ENCODE results near the gene FBXW7.
"Not testable (repeated sequence)": the region's sequence is repeated elsewhere in the genome, so short reads cannot be mapped to it uniquely, and the experiment has no call there.

Gene FBXW7, protein sequence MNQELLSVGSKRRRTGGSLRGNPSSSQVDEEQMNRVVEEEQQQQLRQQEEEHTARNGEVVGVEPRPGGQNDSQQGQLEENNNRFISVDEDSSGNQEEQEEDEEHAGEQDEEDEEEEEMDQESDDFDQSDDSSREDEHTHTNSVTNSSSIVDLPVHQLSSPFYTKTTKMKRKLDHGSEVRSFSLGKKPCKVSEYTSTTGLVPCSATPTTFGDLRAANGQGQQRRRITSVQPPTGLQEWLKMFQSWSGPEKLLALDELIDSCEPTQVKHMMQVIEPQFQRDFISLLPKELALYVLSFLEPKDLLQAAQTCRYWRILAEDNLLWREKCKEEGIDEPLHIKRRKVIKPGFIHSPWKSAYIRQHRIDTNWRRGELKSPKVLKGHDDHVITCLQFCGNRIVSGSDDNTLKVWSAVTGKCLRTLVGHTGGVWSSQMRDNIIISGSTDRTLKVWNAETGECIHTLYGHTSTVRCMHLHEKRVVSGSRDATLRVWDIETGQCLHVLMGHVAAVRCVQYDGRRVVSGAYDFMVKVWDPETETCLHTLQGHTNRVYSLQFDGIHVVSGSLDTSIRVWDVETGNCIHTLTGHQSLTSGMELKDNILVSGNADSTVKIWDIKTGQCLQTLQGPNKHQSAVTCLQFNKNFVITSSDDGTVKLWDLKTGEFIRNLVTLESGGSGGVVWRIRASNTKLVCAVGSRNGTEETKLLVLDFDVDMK

DNA sequence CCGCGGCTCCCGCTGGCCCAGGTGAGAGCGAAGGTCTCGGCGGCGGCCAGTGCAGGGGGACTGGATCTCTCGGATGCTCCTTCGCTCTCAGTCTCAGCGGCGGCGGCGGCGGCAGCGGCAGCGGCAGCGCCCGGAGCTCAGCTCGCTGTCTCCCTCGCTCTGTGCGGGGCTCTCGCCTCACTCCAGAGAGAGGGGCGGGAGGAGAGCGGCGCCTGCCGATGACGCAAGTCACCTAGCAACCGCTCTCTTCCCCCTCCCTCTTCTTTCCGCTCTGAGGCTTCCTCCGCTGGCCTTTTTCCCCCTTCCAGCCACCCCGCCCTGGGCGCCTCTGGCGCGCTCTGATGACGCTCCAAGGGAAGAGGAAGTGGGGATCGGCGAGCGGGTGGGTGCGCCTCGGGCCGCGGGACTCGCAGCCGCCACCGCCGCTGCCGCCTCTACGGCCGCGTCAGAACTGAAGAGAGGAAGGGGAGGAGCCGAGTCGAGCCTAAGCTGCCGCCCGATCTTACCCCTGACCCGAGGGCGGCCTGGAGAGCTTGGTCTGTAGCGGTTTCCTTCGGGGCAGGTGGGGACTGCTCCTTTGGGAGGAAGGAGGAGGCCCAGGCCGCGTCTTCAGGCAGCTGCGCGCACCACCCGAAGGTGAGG, at the start of gene FBXW7:
TSS of gene FBXW7 (minus strand) at position 190 of the 642 bp plus-strand sequence. CDS start 124,289 bp downstream, outside the sequence.
- peak; percentile 97 for DNase-seq

DNA sequence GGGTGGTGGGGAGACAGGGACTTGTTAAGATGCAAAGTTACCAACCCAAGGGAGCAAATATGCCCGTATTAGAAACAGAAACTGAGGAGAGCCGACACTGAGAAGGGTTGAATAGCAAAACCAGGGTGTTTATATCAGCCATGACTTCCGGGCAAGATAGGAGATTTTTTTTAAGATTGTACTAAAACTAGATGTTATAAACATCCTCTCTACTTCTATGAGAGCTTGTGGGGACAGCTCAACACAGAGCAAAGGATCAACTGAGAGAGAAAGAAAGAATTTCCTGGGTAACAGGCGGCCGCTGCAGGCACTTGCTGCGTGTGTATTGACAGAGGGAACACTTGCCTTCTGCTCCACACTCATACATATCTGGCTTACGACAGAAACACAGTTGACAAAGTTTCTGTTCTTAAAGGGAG, 49.1 kb upstream of the FBXW7 start:
- DNase-seq: no peak

DNA sequence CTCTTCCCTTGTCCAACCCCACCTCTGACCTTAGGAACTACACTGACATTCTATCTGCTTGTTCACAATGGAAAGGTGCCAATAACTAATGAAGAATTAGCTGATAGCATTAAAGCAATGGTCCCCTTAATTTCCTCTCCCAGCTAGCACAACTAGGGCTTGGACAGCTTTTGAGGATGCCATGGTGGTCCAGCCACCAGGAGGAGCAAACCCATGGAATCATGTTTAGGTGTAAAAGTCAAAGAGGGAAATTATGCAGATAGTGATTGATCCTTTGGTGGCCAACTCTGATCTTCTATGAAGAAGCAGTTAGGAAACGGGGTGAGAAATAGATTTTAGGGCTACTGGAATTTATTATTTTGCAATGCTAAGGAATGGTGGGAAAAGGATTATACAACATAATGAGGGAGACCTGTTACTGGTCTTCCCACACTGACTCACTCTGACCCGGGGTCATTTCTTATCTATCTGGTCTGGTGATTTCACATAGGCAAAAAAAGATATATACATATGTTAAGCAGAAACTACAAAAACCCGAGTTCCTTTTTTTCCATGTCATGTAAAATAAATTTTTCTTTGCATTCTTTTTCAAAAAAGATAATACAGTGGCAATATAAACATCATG, 45.8 kb upstream of the FBXW7 start:
- DNase-seq: no peak

DNA sequence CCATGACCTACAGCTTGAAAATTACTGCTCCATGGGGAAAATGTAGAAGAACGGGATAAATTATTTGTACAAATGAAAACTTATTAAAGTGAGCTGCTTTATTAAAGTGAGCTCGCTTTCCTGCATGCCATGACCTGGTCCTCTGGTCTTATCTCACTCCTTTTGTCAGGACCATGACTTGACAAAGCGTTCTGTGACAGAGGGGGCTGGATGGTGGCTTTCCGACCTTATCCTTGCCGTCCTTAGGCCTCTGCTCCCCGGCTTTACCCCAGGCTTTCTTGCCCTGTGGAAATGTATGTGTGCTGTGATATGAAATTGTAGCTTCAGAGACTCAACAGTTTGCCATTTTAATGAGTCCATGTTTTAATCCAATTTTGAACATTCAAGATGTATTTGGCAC, 44.0 kb upstream of the FBXW7 start:
- DNase-seq: no peak

DNA sequence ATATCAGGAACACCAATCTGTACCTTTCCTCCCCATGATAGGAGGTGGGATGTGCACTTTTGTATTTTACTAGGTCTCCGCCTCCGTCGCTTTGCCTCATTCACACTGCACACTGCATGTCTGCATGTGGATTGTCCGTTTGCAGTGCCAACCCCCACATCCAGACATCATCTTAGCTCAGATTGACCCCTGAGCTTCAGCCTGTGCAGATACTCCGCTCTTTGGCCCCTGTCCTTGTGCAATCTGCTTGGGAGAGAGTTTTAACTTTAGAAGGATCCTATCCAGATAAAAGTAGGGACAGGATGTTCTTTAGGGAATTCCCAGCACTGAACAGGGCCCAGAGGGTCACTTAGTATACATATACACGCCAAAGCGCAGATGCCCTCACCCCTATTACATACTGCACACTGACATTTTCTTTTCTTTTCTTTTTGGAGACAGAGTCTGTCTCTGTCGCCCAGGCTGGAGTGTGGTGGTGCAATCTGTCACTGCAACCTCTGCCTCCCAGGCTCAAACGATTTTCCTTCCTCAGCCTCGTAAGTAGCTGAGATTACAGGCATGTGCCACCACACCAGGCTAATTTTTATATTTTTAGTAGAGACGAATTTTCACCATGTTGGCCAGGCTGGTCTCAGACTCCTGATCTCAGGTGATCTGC, 43.3 kb upstream of the FBXW7 start:
- no peak for DNase-seq

DNA sequence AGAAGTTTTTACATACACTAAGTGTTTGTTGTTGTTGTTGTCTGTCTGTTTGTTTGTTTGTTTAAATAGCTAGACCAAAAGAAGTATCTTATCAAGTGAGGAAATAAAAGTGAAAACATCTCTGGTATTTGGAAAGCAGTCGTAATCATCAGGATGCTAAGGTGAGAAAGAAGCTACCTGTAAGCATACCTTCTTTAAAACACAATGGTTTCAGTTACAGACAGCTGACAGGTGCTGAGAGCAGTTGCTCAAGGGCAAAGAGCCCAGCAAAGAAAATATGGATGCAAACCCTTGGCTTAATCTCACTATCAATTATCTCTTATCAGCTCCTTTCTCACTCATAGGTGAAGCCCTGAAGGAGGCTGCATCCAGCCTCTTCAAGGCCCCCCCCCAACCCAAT, 42.8 kb upstream of the FBXW7 start:
- DNase-seq: no peak

DNA sequence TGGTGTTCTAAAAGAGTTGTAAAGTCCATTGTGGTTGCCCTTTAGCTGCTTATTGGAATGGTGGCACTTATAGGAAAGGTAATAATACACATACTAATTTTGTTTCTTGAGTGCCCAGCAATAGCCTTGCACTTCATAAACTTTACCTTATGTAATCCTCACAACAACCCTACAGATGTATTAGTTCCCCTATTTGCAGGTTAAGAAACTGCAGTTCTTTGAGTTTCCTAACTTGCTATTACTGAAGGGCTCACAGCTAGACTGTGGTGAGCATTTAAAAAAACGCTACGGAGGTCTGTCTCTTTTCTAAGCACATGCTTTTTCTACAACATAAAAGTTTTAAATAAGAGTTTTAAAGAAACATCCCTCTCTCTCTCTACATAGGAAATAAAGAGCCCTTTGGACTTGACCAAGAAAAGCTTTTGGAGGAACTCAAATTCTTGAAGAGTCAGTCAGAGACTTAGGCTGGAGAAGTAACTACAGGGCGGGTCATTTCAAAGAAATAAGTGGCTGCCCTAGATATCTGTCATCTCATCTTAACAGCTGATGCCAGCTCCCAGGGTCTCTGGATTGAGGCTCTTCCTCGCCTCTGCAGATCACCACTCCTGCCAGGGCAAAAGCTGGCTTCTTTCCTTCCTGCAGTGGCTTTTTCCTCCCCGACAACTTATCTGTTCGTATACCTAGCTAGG, 42.0 kb upstream of the FBXW7 start:
- no peak for DNase-seq

DNA sequence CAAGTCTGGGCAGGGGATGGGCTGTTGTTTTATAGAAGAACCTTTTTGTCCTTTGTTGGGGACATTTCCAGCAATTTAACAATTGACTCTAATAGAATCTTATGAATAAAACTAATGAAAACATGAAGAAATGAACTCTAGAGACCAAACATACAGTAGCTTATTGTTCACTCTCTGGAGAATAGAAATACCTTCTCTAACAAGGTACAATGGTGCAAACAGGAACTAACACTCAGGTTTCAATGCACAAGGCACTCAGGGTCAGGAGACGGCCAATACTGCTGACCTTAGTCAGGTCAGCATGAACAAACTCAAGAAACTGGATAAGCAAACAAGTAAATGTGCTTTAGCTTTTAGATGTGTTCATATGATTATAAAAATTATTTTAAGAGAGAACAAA, 39.6 kb upstream of the FBXW7 start:
- DNase-seq: no peak

DNA sequence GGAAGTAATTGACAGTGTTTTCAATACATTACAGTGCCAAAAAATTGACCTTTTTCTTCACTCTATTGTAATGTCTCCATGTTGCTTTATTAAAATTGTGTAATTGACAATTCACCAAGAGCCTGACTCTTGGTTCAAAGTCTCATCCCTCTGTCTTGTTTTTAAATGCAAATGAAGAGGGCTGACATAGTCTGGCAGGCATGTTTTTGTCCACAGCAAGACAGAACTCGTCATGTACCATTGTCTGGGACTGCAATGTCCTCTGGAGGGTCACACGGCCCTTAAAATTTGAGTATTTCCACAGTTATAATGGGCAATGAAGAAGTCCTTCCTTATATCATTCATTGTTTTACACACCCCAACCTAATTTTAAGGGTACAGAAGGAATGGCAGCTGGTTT, 38.0 kb upstream of the FBXW7 start:
- no peak for DNase-seq

DNA sequence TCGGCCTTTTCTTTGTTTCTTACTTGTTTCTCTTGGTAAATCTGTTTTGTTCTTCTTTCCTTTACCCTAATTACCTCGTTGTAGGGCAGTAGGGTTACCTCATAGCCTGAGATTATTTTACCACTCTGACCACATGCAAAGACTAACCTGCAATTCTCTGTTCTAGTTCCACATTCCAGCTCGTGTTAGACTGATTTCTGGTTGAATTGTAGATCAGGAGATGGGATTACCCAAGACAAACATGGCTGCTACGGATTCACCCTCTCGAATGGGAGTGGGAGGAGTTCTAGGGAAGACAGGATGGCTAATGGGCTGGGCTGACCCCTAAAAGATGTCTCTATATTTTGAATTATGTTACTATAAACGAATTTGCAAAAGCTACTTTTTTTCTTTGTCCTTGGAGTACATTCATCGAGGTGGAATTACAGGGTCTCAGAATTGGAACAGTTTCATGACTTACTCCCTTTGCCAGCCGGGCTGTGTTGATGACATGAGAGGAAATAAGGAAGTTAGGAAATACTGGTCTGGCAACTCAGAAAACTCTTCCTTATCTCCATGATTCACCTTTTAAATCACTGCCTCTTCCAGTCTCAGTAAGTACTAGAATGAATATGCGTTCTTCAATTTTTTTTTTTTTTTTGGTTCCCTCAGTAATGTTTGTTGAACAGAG, 36.7 kb upstream of the FBXW7 start:
- DNase-seq: no peak

DNA sequence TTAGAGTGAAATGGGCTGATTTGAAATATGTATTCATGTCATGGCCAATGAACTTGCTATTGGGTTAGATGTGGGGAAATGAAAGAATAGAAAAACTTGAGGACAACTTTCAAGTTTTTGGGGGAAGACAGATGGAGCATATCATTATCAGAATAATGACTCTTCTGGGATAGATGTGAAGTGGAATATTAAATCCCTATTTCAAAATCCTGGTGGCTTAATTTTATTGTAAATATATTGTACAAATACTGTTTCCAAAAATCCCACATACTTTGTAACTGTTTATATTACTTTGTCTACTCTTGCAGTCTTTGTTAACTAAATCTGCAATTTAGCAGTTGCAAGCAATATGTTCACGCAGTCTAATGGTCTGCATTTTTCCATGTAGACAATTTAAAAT, 35.9 kb upstream of the FBXW7 start:
- no peak for DNase-seq

DNA sequence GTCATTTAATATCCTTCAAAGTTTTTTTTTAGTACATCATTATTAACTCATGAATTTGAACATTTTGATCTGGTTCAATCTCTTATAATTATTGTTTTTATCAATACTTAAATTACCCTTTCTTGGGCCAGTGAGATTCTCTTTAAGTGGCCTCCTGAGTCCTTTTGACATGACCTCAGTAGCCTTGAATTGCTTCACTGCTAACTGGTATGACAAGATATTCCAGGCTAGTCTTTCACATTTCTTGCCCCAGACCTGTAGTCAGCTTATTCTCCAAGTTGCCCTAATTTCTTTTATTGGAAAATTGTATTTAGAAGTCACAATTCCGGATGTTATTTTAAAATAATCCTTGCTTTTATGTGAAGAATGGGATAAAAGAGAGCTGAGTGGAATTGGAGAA, 35.4 kb upstream of the FBXW7 start:
- DNase-seq: no peak

DNA sequence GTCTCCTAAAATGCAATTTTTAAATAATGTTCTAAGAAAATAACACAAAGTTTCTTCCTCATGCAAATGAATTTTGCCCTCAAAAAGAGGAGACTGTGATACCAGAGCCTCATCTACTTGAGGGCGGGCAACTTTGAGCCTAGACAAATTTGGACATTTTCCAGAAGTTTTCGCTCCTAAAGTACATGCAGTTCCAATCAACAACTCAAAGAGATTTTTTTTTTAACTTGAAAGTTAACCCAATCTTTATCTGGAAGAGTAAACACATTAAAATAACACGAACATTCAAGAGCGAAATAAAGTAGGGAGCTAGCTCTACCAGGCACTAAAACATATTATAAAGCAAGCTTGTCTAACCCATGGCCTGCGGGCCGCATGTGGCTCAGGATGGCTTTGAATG, 29.4 kb upstream of the FBXW7 start:
- DNase-seq: no peak

DNA sequence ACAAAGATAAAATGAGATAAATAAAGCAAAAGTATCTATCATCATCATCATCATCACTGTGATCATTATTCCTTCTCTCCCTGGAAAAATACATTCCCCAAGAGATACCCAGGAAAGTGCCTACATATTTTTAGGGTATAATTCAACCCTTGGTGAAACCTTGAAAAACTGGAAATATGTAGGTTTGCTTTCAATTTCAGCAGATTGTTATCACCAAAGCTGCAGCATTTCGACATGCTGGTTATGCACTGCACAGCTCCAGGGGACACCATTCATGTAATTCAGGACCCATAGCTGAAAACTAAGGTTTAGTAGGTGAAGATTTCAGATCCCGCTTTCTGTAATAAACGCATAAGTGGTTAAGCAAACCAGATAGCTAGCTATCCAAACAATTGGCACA, 28.4 kb upstream of the FBXW7 start:
- no peak for DNase-seq

DNA sequence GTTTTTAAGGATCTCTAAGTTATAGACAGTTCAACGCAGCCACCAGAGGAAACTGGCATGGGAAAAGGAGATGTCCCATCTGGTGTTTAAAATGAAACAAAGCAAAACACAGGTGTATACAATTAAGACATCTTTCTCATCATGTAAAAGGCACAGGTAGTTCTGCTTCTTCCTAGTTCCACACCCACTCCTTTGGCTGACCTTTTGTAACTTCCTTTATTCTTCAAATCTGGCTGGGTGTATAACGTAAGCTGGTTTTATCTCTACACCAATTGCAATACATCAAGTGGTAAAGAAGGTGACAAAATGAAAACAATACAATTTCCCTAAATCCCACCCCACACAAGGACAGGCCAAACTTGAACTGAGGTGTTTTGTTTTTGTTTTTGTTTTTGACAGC, 27.3 kb upstream of the FBXW7 start:
- DNase-seq: no peak

DNA sequence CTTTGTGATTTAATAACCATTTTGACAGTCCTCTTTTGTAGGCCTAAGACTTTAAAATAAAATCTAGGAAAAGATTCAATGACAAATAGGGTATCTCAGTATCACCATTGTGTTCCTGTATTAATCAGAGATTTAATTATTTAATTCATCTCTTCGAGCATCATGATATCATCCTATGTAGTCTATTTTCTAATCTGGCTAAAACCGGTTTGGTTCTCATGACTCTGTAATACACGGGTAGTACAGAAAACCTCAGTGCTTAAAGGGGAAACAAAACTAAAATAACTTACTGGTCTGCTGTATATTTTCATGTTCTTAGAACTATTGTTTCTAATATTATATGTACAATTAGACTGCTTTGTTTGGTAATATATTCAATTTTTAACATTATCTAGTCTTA, 23.7 kb upstream of the FBXW7 start:
- DNase-seq: no peak

DNA sequence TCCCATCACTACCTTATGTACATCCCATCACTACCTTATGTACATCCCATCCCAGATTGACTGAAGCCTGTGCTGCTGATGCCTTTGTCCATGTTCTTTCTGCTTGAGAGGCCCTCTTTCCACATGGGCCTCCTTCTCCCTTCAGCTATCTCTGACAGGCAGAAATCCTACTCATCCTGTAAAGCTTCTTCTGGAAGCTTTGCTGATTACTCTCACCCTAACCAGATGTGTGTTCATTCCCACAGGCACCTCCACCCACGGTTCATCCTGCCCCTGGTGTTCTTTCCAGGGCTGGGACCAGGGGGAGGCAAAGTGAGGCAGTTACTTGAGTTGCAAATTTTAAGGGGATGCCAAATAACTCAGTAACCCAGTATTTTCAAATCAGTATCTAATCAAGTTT, 22.5 kb upstream of the FBXW7 start:
- no peak for DNase-seq

DNA sequence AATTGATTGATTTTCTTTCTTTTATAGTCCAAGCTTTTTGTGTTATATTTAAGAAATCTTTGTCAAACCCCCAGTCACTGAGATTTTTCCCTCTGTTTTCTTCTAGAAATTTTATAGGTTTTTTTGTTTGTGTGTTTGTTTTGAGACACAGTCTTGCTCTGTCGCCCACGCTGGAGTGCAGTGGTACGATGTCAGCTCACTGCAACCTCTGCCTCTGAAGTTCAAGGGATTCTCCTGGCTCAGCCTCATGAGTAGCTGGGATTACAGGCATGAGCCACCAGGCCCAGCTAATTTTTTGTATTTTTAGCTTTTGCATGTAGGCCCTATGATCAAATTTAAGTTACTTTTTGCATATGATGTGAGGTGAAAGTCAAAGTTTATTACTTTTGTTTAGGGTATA, 20.9 kb upstream of the FBXW7 start:
- DNase-seq: no peak

DNA sequence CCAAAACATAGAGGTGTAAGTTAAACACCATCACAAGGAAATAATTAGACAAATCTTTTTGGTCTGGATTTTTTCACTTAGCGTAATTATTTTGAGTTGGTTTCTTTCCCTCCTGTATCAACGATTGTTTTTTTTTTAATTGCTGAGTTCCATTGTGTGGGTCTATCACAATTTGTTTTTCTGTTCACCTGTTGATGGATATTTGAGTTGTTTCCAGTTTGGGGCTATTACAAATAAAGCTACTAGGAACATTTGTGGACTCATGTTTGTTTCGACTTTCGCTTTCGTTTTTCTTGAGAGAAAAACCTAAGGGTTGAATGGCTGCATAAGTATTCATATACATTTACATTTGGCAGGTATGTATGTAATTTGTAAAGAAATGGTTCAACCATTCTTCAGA, 20.4 kb upstream of the FBXW7 start:
- DNase-seq: no peak

DNA sequence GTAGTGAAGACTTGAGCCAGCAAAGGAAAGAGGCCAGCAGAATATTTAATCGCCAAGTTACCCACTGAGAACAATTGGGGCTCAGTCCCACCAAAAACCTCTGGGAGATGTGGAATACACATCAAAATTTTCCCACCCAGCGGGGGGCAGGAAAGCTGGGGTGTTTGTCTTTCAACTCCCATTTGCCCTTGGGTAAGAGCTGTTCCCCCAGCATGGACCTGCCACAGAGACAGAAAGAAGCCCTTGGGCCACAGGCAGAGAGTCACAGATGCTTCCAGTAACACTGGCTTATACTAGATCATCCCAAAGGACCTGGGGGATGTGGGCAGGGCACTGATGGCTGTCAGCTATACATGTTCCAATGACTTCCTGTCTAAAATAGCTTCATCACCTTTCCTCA, 18.9 kb upstream of the FBXW7 start:
- DNase-seq: no peak

DNA sequence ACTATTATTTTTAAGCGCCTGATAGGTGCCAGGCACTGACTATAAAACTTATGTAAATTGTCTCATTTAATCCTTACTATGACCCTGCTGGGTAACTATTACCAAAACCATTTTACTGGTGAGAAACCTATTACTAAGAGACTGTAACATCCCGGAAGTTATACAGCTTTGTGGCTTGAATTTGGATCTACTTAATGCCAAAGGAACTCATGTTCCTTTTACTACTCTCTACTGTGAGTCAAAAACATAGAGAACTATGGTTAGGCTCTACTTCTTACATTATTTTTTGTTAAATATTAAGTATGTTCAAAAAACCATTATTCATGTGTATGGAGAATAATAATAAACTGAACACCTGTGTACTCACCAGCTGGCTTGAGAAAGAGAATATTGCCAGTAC, 14.8 kb upstream of the FBXW7 start:
- not testable (repeated sequence) for DNase-seq

DNA sequence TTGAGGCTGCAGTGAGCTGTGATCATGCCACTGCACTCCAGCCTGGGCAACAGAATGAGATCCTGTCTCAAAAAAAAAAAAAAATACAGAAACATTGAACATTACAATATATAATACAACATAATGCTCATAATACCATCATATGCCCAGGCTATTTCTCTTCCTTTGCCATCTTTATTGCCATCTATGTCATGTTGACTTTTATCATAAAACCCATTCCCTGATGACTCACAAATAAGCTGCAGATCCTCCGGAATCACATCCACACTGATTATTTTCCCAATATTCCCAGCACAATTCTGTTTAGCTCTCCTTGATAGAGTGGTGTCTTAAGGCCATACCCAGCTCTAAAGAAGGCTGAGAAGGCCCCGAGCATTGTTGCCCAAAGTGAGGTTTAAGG, 9.2 kb upstream of the FBXW7 start:
- DNase-seq: no peak
